Endothelial cell of umbilical vein (primary cell): Measurements from ENCODE around the gene MSH4. TPM values are rescaled to one million over a fixed set of nuclear protein-coding genes. Genes with fewer than 3 reads are reported as not detected.
A peak's percentile ranks its signal among the peaks of the same experiment; 100 is the strongest.

Experiments
- BruUV-seq: library from RNA; stranded (reverse); fragments of 400-500 nt; replicated peaks from 2 replicates; lab custom pipeline; 2021; lab: Mats Ljungman, UMichigan
- CTCF ChIA-PET: fragments of 300-600, 350-600 bp; sonication (Branson Sonifier 250); formaldehyde crosslinking; loops from one replicate; lab custom pipeline; 2021; ENCODE audit warnings: antibody characterized with exemption, inconsistent platforms; lab: Charles Lee
- POLR2A ChIA-PET: fragments of 300-600, 350-600 bp; sonication (Branson Sonifier 250); formaldehyde crosslinking; loops from one replicate; lab custom pipeline; 2021; ENCODE audit warnings: antibody characterized with exemption, inconsistent platforms; lab: Charles Lee
- DNase-seq: peaks from one replicate; pipeline ENCODE4 v3.0.0-alpha.2; 2011; ENCODE audit warnings: low read depth, low spot score
- FAIRE-seq: peaks from 2 replicates; lab custom pipeline; 2011; peaks lifted over from hg19 to GRCh38; lab: Jason Lieb, UNC
- H2AFZ ChIP-seq: 2 replicates; pipeline ENCODE4 v1.6.0; 2012; ENCODE audit warnings: low read depth, low read length, control low read depth, inconsistent platforms
- H3K27ac ChIP-seq: 2 replicates; pipeline ENCODE4 v1.5.1; 2011; ENCODE audit warnings: low read depth, mild to moderate bottlenecking, control low read depth, low read length, moderate library complexity; ENCODE audit not compliant: insufficient read depth
- H3K27me3 ChIP-seq, 2 experiments: 2 replicates each; pipeline versions ENCODE4 v1.6.0 to v1.6.1; 2011; ENCODE audit warnings: low read length in 2 of 2, mixed read lengths in 1 of 2; ENCODE audit not compliant: control insufficient read depth in 2 of 2, insufficient read depth in 2 of 2
- H3K36me3 ChIP-seq, 2 experiments: 2 replicates in 1 of 2; 3 replicates in 1 of 2; pipeline ENCODE4 v1.5.1; 2011; ENCODE audit warnings: low read length in 2 of 2, mild to moderate bottlenecking in 1 of 2, moderate library complexity in 1 of 2; ENCODE audit not compliant: control insufficient read depth in 2 of 2, insufficient read depth in 2 of 2; ENCODE audit errors: extremely low read depth in 1 of 2
- H3K4me1 ChIP-seq: 3 replicates; pipeline ENCODE4 v1.5.1; 2011; ENCODE audit warnings: mild to moderate bottlenecking, low read length; ENCODE audit not compliant: control insufficient read depth, insufficient read depth; ENCODE audit errors: extremely low read depth
- H3K4me2 ChIP-seq: 2 replicates; pipeline ENCODE4 v1.6.1; 2011; ENCODE audit warnings: low read length, control low read depth, mixed read lengths; ENCODE audit not compliant: insufficient read depth
- H3K4me3 ChIP-seq, 3 experiments: fragments of 200-600 bp in 1 of 3; sonication (generic), shearing (Covaris generic) in 1 of 3; replicated peaks in 1 of 3; 2 replicates each; pipeline ENCODE4 v1.5.1; 2011 to 2016; ENCODE audit warnings: control low read depth in 3 of 3, low read length in 3 of 3, mild to moderate bottlenecking in 2 of 3, inconsistent platforms in 1 of 3, low read depth in 1 of 3, moderate library complexity in 1 of 3; ENCODE audit not compliant: insufficient read depth in 1 of 3
- H3K79me2 ChIP-seq: 2 replicates; pipeline ENCODE4 v1.6.0; 2012; ENCODE audit warnings: low read length, inconsistent platforms; ENCODE audit not compliant: control insufficient read depth, insufficient read depth
- H3K9ac ChIP-seq: replicated peaks from 2 replicates; pipeline ENCODE3; 2011; ENCODE audit warnings: low read length, control low read depth; ENCODE audit not compliant: insufficient read depth; ENCODE audit errors: extremely low read depth
- H3K9me1 ChIP-seq: replicated peaks from 3 replicates; pipeline ENCODE4 v1.6.0; 2011; ENCODE audit warnings: mild to moderate bottlenecking, low read length; ENCODE audit not compliant: control insufficient read depth, insufficient read depth; ENCODE audit errors: extremely low read depth
- H3K9me3 ChIP-seq: replicated peaks from 2 replicates; pipeline ENCODE4 v1.5.1; 2012; ENCODE audit warnings: low read length, inconsistent platforms; ENCODE audit not compliant: control insufficient read depth, insufficient read depth
- H4K20me1 ChIP-seq: replicated peaks from 2 replicates; pipeline ENCODE3; 2011; ENCODE audit warnings: mild to moderate bottlenecking, low read length; ENCODE audit not compliant: control insufficient read depth, insufficient read depth; ENCODE audit errors: extremely low read depth
- CTCF ChIP-seq, 2 donors: IDR thresholded peaks; 1 replicate in 1 of 2; 2 replicates in 1 of 2; pipeline ENCODE4 v1.5.1; 2011; ENCODE audit warnings: low read length in 2 of 2, mild to moderate bottlenecking in 2 of 2, moderate library complexity in 2 of 2, control low read depth in 1 of 2, inconsistent platforms in 1 of 2, low read depth in 1 of 2; ENCODE audit not compliant: insufficient read depth in 1 of 2; ENCODE audit errors: extremely low read depth in 1 of 2
- EZH2 ChIP-seq: IDR thresholded peaks from 2 replicates; pipeline ENCODE4 v1.6.1; 2012; ENCODE audit warnings: borderline replicate concordance, low read depth, mild to moderate bottlenecking, moderate library complexity, low read length, inconsistent platforms; ENCODE audit not compliant: severe bottlenecking
- FOS ChIP-seq: IDR thresholded peaks from 2 replicates; pipeline ENCODE4 v1.6.1; 2011; ENCODE audit warnings: mild to moderate bottlenecking, low read length, moderate library complexity, borderline replicate concordance; ENCODE audit not compliant: insufficient read depth
- GATA2 ChIP-seq: IDR thresholded peaks from 2 replicates; pipeline ENCODE4 v1.7.0; 2011; ENCODE audit warnings: low read depth, mild to moderate bottlenecking, moderate library complexity, mixed read lengths, low read length; ENCODE audit not compliant: insufficient read length, insufficient read depth
- JUN ChIP-seq: IDR thresholded peaks from 2 replicates; pipeline ENCODE4 v1.6.1; 2011; ENCODE audit warnings: borderline replicate concordance, low read depth; ENCODE audit not compliant: insufficient read length, insufficient read depth
- MYC ChIP-seq: IDR thresholded peaks from one replicate; pipeline ENCODE4 v1.6.1; 2011; ENCODE audit warnings: mild to moderate bottlenecking, low read depth, low read length
- POLR2A ChIP-seq: IDR thresholded peaks from 2 replicates; pipeline ENCODE4 v1.6.1; 2012; ENCODE audit warnings: low read depth, mild to moderate bottlenecking, control low read depth, low read length
- POLR2AphosphoS5 ChIP-seq: IDR thresholded peaks from 2 replicates; pipeline ENCODE4 v1.6.1; 2012; ENCODE audit warnings: low read depth, mild to moderate bottlenecking, control low read depth, low read length, moderate library complexity; ENCODE audit not compliant: insufficient read depth
- dilution Hi-C: fragments of 300-500 bp; cut with MboI; formaldehyde crosslinking; loops from one replicate; pipeline ENCODE4 v1.15.0; 2019; ENCODE audit warnings: low sequenced_read_pairs; ENCODE audit not compliant: extremely low pct_ligation_motif_present
- intact Hi-C: fragments of 100-400 bp; cut with micrococcal nuclease; formaldehyde crosslinking; loops from one replicate; pipeline ENCODE4 v1.10.0; 2022
- polyA plus RNA-seq, 4 experiments: library from polyadenylated mRNA; depleted of rRNA in 3 of 4; stranded (reverse) in 3 of 4; unstranded in 1 of 4; fragments of >200 nt; gene quantifications; 2 replicates each; pipeline versions ENCODE4 v1.2.1 to v1.2.3, GENCODE V29; 2011 to 2012; ENCODE audit warnings: missing spikeins in 1 of 4
- total RNA-seq: library from RNA; stranded (reverse); gene quantifications from 2 replicates; pipeline ENCODE4 v1.2.3, GENCODE V29; 2021
- TF ChIP-seq, protein P1 (sequence below): IDR thresholded peaks from 2 replicates; pipeline ENCODE4 v1.6.1; 2011; ENCODE audit not compliant: insufficient read depth, insufficient read length

The MSH4 gene
- total and polyA plus RNA-seq, 2 donors (not counting 3 experiments of a cell fraction or from before 2014, with no cell fraction given) = 0.01 to 0.29 TPM

- Histone ChIP-seq H3K9ac (peak overlapping the region; percentile 86), H3K4me3 (peak overlapping the region; percentile 32 to 99 (median 39)), H3K4me1 (peaks cover 29% of the 10 kb centered on the region), H3K27ac (peak overlapping the region; percentile 56), H3K36me3 (peaks cover under 1 to 7% of the 10 kb centered on the region in 2 experiments), H3K9me1 (no peaks in the 10 kb centered on the region), H3K4me2 (peak overlapping the region; percentile 94), H4K20me1 (peaks cover 3% of the 10 kb centered on the region), H3K9me3 (no peaks in the 10 kb centered on the region), H3K79me2 (peaks cover 44% of the 10 kb centered on the region), H2AFZ (peak overlapping the region; percentile 97), H3K27me3 (no peaks in the 10 kb centered on the region)
- intact Hi-C loops (loop anchor here (5.0 kb wide), 2 partner anchors 282 to 438 kb away; no protein-coding TSS in a partner anchor), dilution Hi-C loops (no loop called here)
- TF ChIP-seq POLR2AphosphoS5 (no peak), JUN (no peak), POLR2A (no peak), EZH2 (no peak), CTCF (IDR thresholded peaks at IDR 0.05; ENCODE audit: extremely low read depth in 1 of 2, insufficient read depth in 1 of 2, low read depth in 1 of 2, low read length in 2 of 2) (no peak), FOS (no peak), GATA2 (no peak), MYC (no peak)
- TF ChIP-seq, protein P1, sequence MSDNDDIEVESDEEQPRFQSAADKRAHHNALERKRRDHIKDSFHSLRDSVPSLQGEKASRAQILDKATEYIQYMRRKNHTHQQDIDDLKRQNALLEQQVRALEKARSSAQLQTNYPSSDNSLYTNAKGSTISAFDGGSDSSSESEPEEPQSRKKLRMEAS = no peak
- FAIRE-seq (no peak), DNase-seq (no peak)
- POLR2A ChIA-PET = interaction anchor here (0.6 to 1.0 kb wide), 4 partner anchors 16 to 171 kb away, joined by 3 read pairs; no protein-coding TSS in a partner anchor
- TSS peak; percentile 95 for BruUV-seq
- CTCF ChIA-PET = interaction anchor here (0.7 to 1.6 kb wide), 4 partner anchors 12 to 553 kb away, joined by 4 to 8 read pairs (median 6); no protein-coding TSS in a partner anchor
These were observed 11.2 kb upstream of the MSH4 start for GRCh38 chr1:75785320-75785982.
